ENCODE data around the gene OR2AG2.
"Not testable (repeated sequence)": the region's sequence is repeated elsewhere in the genome, so short reads cannot be mapped to it uniquely, and the experiment has no call there.

OR2AG2 gene, protein sequence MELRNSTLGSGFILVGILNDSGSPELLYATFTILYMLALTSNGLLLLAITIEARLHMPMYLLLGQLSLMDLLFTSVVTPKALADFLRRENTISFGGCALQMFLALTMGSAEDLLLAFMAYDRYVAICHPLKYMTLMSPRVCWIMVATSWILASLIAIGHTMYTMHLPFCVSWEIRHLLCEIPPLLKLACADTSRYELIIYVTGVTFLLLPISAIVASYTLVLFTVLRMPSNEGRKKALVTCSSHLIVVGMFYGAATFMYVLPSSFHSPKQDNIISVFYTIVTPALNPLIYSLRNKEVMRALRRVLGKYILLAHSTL

DNA sequence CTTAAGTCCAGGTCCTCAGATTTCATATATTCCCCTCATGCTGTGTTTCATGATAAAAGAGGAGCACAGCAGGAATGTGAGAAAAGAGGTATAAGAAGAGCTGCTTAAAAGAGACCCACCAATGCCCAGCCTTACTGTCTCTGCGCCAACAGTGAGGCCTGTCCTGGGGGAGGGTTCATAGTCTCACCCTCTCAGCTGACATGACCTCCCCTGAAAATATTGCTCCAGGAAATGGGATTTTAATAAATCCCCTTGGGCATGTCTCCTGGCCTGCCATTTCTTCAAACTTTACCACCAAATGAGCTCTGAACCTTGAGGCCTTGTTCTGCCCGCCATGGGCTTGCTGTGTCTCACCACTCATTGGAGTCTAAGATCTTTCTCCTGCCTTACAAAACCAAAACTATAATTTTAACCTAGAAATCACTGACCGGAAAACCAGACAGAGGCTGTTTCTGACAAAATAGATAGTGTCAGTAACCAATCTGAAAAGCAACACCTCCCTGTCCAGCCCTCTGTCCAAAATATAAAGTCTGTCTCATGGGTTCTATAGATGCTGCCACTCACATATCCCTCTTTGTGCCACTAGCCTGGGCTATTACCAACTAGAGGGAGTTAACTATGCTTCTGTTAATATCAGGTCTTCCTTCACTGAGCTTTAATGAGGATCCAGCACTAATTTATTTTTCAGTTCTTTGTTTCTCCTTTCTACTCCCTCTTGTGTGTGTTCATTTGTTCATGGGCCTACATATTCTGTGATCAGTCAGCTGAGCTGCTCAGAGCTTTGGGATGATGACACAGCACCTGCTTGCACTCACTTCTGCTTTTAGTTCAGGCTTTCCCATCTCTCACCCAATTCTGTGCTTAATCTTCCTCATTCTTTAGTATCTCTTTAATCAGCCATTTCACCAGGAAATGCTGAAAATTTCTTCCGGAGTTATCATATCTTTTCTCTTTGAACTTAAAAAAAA is at the start of gene OR2AG2:
Gene OR2AG2 (minus strand): TSS at position 51 of the 968 bp plus-strand sequence. CDS start 3,019 bp downstream, outside the sequence.
- no peak for DNase-seq (ENCODE audit: low spot score)

DNA sequence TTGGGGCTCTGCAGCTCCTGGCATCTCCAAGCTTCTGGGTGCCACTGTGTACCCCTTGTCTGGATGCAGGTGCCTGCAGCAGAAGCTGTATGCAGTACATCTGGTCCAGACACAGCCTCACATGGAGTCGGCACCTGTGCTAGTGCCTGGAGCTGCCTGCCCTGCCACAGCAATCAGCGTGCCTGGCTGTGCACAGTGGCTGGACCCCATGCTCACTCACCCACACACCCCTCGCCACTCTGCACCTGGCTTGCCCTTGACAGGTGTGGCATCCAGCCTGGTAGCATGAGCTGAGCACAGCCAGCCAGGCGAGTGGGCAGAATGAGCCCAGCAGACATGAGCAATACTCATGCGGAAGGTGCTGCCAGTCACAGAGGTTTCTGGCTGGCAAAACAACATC is 47.2 kb upstream of the OR2AG2 start:
- no peak for DNase-seq (ENCODE audit: low spot score)

DNA sequence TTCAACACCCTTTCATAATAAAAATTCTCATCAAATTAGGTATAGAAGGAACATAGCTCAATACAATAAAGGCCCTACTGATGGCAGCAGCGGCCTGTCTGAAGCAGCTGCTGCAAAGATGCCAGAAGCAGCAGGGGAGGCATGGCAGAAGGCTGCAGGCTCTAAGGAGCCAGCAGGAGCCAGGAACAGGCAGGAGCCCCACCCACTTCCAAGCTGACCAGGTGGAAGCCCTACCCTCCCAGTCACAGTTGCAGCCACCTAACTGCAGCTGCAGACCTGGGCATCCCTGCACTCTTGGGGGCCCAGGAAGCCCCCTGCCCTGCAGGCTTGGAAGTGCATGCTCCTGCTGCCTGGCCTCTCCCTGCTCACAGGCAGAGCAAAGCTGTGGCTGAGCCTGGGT is 45.9 kb upstream of the OR2AG2 start:
- DNase-seq (ENCODE audit: low spot score), result no peak

- no peak for DNase-seq (ENCODE audit: low spot score)
Measured at GRCh38 chr11:6813656-6814055, 41.9 kb upstream of the OR2AG2 start.

GRCh38 chr11:6812390-6813005 is 40.7 kb upstream of the OR2AG2 start:
- DNase-seq (ENCODE audit: low spot score), result peak; percentile 60

DNA sequence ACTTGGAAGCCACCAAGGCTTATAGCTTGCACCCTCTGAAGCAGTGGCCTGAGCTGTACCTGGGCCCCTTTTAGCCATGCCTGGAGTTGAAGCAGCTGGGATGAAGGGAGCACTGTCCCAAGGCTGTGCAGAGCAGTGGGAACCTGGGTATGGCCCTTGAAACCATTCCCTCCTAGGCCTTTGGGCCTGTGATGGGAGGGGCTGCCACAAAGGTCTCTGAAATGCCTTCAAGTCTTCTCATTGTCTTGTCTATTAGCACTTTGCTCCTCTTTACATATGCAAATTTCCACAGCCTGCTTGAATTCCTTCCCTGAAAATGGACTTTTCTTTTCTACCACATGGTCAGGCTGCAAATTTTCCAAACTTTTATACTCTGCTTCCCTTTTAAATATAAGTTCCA is 29.3 kb upstream of the OR2AG2 start:
- not testable (repeated sequence) for DNase-seq (ENCODE audit: low spot score)

DNA sequence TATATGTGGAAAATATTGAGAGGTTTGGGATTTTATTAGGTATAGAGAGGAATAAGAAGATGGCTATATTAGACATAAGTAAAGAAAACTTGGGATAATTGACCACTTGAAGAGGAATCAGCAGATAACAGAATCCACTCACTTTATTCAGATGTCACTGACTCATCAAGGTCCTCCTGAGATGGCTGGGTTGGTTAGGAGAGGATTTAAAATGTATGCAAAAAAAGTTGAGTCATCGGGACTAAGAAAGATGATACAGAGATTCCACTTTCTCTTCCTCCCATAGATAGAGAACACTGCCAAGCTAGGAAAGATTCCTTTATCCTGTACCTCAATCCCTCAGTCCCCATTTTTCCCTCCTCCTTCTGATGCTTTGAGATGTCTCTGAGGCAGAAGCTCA is 27.6 kb upstream of the OR2AG2 start, which contains the start of gene OR6A2:
Gene OR6A2 (minus strand): TSS at position 288 of the 400 bp plus-strand sequence. CDS start 3,981 bp downstream, outside the sequence.
- DNase-seq (ENCODE audit: low spot score), result no peak

- no peak for DNase-seq (ENCODE audit: low spot score)
Measured at GRCh38 chr11:6794639-6795038, 22.9 kb upstream of the OR2AG2 start.

- DNase-seq (ENCODE audit: low spot score), result no peak
Measured at GRCh38 chr11:6790546-6790945, 18.8 kb upstream of the OR2AG2 start.

DNA sequence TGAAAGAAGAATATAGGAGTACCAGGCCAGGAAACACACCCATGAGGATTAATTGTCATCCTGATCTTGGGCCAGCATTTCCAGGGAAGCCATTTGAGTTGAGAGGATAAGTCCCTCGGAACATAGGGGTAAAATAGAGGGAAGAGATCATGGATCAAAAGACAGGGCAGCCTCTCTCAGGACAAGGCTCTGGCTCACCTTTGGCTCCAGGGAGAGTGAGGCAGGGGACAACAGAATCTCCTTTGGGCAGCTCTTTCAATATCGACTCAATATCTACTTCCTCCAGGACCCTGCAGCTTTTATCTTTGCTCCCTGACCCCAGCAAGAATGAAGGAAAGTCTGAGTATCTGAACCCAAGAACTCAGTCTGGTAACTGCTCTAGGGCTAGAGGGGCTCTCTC is 10.9 kb upstream of the OR2AG2 start, which contains the start of gene OR2AG1:
Gene OR2AG1 (plus strand): TSS at position 301 of the 400 bp plus-strand sequence. CDS start 2,018 bp downstream, outside the sequence.
- no peak for DNase-seq (ENCODE audit: low spot score)

DNA sequence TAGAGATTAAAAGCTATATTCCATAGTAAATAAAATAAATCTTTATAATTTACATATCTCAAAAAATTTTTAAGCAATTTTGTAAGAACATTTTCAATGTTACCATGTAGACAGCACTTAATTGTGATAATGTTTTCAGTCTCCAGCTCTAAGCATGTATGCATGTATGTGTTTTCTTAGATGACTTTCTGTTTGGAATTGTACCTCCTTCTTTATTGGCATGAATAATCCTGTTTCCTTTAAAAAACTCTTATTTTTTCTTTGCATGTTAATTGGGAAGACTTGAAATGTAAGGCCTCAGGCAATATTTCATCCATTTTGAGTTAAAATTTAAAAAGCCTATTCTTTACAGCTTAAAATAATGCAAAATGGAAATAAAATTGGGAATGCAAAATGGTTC is 9.1 kb upstream of the OR2AG2 start:
- no peak for DNase-seq (ENCODE audit: low spot score)

- DNase-seq (ENCODE audit: low spot score), result no peak
Measured at GRCh38 chr11:6778518-6778917, 6.7 kb upstream of the OR2AG2 start.

GRCh38 chr11:6757373-6757967 is 14.3 kb downstream of the OR2AG2 start:
- peak; percentile 75 for DNase-seq (ENCODE audit: low spot score)

- DNase-seq (ENCODE audit: low spot score), result no peak
Measured at GRCh38 chr11:6755953-6756347, 15.8 kb downstream of the OR2AG2 start.

GRCh38 chr11:6755303-6755952 is 16.3 kb downstream of the OR2AG2 start:
- DNase-seq (ENCODE audit: low spot score), result peak; percentile 62

GRCh38 chr11:6747097-6747668 is 24.6 kb downstream of the OR2AG2 start:
- DNase-seq (ENCODE audit: low spot score), result no peak

DNA sequence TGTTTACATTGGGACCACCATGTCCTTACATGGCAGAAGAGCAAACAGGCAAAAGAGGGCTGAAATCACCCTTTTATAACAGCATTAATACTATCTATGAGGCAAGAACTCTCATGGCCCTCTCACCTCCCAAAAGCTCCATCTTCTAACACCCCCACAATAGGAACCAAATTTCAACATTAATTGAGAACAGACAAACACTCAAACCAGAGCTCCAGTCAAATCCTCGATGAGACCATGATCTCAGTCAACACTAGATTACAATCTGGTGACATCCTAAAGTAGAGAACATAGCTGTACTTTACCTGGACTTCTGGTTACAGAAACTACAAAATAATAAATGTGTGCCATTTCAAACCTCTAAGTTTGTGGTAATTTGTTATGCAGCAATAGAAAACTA is 25.1 kb downstream of the OR2AG2 start:
- DNase-seq (ENCODE audit: low spot score), result no peak

GRCh38 chr11:6746086-6746618 is 25.6 kb downstream of the OR2AG2 start:
- peak; percentile 60 for DNase-seq (ENCODE audit: low spot score)

DNA sequence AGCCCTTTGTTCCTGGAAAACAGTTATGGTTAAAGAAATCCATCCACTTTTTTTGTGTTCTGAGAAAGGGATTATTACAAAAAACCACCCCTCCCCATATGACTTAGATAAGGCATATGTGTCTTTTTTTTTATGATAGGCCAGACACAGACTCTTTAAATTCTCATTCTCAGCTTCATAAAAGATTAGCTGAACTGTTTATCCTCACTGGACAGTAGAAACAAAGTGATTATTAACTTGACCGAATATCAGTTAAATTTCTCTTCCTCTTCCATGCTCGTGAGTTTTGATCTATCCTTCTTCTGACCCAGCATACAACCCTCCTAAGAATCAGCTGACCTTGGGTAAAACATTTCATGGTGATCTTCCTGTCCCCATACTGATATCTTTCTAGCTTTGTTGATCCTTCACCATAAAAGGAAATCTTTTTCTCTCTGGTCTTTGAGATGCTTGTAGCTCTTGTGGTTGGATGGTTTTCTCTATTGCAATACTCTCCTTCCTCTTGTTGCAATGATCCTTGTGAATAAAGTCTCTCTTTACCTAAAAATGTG is 26.2 kb downstream of the OR2AG2 start:
- DNase-seq (ENCODE audit: low spot score), result peak; percentile 44

DNA sequence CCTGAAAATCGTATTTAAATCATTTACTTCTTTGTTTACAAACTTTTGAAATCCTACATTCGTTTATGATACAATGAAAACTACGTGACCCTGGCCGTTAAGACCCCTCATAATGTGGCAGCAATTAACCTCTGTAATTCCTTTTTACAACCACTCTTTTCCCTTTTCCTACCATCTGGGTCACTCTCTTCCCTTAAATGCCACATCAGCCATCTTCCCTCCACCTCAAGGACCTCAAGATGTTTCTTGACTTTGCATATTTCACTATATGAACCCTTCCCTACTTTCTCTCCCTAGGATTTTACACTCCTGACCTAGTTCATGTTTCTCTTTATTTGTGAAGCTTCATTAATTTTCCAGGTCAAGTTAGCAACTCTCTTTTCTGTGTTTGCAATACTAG is 26.8 kb downstream of the OR2AG2 start:
- DNase-seq (ENCODE audit: low spot score), result no peak
